Transverse colon (tissue), 3 donors: ENCODE results near the gene HNRNPU.

Source experiments
- EP300 ChIP-seq: sonication (generic); formaldehyde crosslinking; IDR thresholded peaks from one replicate; pipeline ENCODE4 v1.6.1; 2017; ENCODE audit warnings: antibody characterized with exemption, low read depth
- POLR2A ChIP-seq: fragments of 450-650 bp; IDR thresholded peaks from one replicate; pipeline ENCODE4 v1.6.1; 2016; ENCODE audit warnings: antibody characterized with exemption, mild to moderate bottlenecking, moderate library complexity
- TF ChIP-seq, protein P1 (sequence below), 5 experiments: fragments of 200-600 bp in 3 of 5; fragments of 450-650 bp in 2 of 5; sonication (generic) in 3 of 5; IDR thresholded peaks; 1 replicate in 2 of 5; 2 replicates in 3 of 5; pipeline ENCODE4 v1.5.1; 2016 to 2017; ENCODE audit warnings: antibody characterized with exemption in 5 of 5, inconsistent platforms in 3 of 5, mild to moderate bottlenecking in 2 of 5, moderate library complexity in 1 of 5

DNA sequence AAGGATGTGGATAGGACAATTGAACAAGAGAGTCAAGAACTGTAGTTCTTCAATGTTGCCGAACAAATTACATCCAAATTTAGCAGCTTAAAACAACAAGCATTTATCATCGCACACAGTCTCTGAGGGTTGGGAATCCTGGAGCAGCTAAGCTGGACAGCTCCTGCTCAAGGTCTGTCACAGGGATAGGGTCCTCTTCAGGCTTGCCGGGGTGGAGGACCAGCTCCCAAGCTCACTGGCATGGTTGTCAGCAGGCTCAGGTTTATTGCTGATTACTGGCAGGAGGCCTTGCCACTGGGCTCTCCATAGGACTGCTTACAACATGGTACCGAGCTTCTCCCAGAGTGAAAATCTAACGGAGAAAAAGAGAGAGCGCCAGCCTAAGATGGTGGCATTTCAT is 51.0 kb downstream of the HNRNPU start:
- TF ChIP-seq, protein P1, sequence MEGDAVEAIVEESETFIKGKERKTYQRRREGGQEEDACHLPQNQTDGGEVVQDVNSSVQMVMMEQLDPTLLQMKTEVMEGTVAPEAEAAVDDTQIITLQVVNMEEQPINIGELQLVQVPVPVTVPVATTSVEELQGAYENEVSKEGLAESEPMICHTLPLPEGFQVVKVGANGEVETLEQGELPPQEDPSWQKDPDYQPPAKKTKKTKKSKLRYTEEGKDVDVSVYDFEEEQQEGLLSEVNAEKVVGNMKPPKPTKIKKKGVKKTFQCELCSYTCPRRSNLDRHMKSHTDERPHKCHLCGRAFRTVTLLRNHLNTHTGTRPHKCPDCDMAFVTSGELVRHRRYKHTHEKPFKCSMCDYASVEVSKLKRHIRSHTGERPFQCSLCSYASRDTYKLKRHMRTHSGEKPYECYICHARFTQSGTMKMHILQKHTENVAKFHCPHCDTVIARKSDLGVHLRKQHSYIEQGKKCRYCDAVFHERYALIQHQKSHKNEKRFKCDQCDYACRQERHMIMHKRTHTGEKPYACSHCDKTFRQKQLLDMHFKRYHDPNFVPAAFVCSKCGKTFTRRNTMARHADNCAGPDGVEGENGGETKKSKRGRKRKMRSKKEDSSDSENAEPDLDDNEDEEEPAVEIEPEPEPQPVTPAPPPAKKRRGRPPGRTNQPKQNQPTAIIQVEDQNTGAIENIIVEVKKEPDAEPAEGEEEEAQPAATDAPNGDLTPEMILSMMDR (IDR thresholded peaks at IDR 0.05): no peak
- TF ChIP-seq EP300: no peak
- TF ChIP-seq POLR2A: no peak
